Activated CD4-positive, CD25-positive, alpha-beta regulatory T cell (primary cell): Measurements from ENCODE around the gene SLC17A5.
"Not testable (repeated sequence)": the region's sequence is repeated elsewhere in the genome, so short reads cannot be mapped to it uniquely, and the experiment has no call there.

Experiments used
- DNase-seq, 4 experiments: peaks; one replicate each; lab custom pipeline; 2025; lab: John Stamatoyannopoulos, UW

Gene SLC17A5

DNA sequence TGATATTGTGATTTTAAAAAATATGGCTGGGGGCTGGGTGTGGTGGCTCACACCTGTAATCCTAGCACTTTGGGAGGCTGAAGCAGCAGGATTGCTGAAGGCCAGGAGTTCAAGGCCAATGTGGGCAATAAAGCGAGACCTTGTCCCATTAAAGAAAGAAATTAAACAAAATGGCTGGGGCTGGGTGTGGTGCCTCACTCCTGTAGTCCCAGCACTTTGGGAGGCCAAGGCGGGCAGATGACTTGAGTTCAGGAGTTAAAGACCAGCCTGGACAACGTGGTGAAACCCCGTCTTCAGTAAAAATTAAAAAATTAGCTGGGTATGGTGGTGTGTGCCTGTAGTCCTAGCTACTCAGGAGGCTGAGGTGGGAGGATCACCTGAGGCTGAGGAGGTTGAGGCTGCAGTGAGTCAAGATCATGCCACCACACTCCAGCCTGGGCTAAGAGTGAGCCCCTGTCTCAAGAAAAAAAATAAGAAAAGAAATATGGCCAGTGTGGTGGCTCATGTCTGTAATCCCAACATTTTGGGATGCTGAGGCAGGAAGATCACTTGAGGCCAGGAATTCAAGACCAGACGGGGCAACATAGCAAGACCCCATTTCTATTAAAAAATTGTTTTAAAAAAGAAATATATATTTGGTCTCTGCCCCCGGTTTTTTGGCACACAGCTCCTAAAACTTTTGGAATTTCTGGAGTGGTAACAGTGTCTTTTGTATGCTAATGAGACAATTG lies 39.8 kb downstream of the SLC17A5 start:
- no peak for DNase-seq

- DNase-seq = no peak
Observed at GRCh38 chr6:73612611-73613010, 41.2 kb downstream of the SLC17A5 start.

- no peak for DNase-seq
Observed at GRCh38 chr6:73610444-73611275, 43.1 kb downstream of the SLC17A5 start.

GRCh38 chr6:73608761-73609160 lies 45.0 kb downstream of the SLC17A5 start:
- DNase-seq = no peak

- DNase-seq = no peak
Observed at GRCh38 chr6:73606428-73606827, 47.4 kb downstream of the SLC17A5 start.

DNA sequence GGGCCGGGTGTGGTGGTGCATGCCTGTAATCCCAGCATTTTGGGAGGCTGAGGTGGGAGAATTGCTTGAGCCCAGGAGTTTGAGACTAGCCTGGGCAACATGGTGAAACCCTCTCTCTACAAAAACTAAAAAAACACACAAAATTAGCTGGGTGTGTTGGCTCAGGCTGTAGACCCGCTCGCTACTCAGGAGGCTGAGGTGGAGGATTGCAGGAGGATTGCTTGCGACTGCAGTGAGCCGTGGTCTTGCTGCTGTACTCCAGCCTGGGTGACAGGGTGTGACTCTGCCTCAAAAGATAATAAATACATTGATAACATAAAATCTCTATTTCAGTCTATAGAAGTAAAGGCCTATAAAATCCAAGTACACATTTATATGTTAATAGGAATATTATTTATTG lies 49.3 kb downstream of the SLC17A5 start:
- no peak for DNase-seq

- no peak for DNase-seq
Observed at GRCh38 chr6:73604020-73604419, 49.8 kb downstream of the SLC17A5 start.

DNA sequence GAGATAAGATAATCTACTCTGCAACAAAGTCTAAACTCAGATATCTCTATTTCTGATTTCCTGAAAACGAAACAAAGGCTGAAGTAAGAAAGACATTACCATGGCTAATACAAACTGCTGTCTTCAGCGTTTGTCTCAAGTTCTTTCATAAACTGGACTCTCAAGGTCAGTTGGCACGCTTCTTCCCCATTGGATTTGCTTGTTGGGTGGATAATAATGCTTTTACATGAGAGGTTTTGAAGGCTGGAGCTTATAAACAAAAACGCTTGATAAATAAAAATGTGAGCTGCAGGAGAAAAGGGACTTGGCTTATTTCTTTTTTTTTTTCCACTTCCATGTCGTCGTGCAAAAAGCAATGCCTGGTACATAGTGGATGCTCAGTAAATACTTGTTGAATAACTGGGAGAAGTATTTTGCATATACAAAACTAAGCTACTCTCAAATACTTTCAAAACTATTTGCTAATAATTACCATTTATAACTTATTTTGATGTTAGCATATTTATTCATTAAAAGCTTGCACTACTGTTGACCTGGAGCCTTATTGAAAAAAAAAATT lies 67.3 kb downstream of the SLC17A5 start:
- no peak for DNase-seq

DNA sequence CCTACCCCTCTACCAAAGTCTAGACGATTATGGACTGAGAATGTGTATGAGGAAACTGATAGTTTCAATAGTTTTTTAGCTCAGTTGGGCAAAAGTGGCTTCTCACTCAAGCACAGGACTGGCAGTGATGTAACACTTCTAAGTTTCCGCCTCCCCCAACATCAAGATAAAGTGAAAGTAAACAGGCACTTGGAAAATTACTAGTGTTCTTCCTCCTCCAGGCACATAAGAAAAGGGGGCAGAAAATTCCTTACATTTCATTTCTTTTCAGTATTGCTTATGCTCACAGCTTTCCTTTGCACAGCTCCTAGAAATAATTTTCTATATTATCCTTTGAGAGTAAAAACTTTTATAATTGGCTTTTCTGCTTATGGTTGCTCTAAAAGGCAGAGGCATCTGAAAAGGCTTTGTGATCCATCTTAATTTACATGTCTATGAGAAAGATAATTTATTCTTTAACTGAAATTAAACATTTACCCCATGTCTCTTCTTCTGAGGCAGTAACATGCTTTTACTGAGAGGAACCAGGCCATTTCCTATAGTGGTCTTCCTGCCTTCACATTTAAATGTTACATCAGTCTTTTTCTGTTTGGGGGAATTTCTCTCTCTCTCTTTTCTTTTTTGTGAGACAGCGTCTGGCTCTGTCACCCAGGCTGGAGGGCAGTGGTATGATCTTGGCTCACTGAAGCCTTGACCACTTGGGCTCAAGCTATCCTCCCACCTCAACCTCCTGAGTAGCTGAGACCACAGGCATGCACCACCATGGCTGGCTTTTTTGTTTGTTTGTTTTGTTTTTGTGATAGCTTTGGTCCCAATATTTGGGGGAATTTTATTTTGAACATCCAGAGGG lies 68.0 kb downstream of the SLC17A5 start:
- no peak for DNase-seq

- DNase-seq = no peak
Observed at GRCh38 chr6:73581293-73581692, 72.5 kb downstream of the SLC17A5 start.

DNA sequence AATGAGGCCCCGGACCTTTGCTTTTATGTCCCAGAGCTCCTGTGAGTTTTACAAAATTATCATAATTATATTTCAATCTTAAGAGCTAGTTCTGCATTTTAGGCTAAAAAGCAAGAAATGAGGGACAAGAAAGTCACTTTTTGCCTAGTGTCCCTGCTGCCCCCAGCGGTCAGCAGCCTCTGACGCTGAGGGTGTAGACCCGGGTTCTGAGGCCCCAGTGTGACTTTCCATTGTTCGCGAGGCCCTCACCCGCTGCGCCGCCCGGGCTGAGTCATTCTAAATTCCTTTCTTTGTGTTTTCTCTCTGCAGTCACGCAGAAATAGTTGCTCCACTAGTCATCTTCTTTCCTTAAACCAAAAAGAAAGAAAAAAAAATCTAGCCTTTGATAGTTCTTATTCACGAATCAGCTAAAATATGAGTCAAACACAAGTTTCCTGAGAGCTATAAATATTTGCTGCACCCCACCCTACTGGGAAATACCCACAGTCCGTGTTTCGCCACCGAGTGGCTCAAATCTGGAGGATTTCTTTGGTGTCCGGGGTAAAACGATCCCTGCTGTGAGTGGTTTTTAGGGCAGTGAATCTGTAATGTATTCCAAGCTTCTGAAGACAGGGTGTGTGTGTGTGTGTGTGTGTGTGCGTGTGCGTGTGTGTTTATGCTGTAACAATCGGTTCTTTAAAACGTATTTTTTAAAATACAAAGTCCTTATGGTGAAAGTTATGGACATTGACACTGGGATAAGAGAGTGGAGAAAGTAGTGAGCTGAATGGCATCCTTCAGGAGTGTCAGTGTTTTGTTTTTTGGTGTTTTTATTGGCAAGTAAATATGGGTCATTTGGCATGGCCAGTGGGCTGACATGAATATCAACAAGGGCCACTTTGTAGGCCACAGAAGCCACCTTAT lies 73.3 kb downstream of the SLC17A5 start:
- DNase-seq = peak; percentile 24 to 62 (median 29)

DNA sequence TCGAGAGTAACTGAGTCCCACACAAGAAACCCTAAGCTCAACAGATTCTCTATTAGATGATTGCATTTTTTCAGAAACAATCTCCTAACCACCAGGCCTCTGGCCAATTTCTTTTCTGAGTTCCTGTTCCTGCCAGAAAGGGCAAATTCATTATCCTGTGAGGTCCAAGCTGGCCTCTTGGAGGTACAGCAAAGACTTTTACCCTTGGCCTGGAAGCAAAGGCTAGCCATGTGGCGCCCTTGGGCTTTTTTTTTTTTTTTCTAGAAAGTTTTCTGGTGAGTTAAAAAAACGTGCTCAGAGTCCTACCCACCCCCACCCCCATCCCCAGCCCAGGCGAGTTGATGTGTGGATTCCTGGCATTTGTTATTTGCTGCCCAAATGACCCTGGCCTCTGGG lies 73.9 kb downstream of the SLC17A5 start:
- no peak for DNase-seq

DNA sequence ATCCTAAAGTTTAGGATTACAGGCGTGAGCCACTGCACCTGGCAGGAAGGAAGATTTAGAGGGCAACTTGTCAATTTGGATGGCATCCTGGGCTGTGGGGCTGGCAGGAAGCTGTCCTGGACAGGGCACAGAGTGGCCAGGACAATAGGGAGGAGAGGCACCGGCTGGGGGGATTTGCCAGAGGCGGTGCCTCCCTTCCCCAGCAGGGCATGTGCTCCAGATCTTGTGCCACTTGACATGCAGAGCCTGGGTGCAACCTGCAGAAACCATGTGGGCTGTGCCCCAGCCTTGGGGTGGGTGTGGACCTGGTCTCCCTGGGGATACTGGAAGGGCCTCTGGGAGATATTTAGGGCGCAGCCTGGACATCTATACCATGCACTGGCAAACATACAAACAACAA lies 74.4 kb downstream of the SLC17A5 start:
- DNase-seq = no peak

DNA sequence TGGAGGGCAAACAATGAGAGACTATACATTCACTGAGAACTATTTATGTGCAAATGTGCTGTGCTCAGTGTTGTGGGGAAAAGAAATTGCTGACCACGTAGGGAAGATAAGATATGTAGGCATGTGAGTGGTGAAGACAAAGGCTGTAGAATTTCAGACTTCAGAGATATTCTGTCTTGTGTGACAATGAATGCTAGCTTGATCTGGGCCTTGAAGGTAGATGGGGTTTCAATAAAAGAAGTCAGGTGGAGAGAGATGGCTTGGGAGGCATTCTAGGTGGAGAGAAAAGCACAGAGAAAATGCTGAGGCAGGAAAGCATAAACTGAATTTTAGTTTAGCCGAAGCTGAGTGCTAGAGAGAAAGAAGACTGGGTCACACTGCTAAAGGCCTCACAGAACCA lies 76.1 kb downstream of the SLC17A5 start:
- no peak for DNase-seq

GRCh38 chr6:73572531-73572930 lies 81.3 kb downstream of the SLC17A5 start:
- DNase-seq = not testable (repeated sequence)

- not testable (repeated sequence) for DNase-seq
Observed at GRCh38 chr6:73571218-73572181, 82.3 kb downstream of the SLC17A5 start.

GRCh38 chr6:73569121-73569520 lies 84.7 kb downstream of the SLC17A5 start:
- DNase-seq = no peak

- no peak for DNase-seq
Observed at GRCh38 chr6:73566954-73567591, 86.7 kb downstream of the SLC17A5 start.

DNA sequence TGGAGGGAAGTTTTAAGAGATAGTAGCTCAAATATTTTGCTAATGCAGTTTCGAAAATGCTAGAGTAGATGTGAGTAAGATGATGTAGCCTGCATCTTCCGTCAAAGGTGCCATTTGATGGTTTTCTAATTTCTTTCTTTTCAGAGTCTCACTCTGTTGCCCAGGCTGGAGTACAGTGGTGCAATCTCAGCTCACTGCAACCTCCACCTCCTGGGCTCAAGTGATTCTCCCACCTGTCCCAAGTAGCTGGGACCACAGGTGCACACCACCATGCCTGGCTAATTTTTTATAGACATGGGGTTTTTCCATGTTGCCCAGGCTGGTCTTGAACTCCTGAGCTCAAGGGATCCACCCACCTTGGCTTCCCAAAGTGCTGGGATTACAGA lies 87.3 kb downstream of the SLC17A5 start:
- DNase-seq = not testable (repeated sequence)
